HG03097 (cell line): ENCODE measurements around the gene NRTN.
"Not testable (repeated sequence)": the region's sequence is repeated elsewhere in the genome, so short reads cannot be mapped to it uniquely, and the experiment has no call there.

ENCODE experiments used
- ATAC-seq: cut with Tn5 transposase; IDR thresholded peaks from one replicate; pipeline ENCODE4 v1.9.1; 2021; ENCODE audit not compliant: unreplicated experiment, low FRiP score

NRTN gene

GRCh38 chr19:5804516-5805461, at the start of gene NRTN:
Gene NRTN (plus strand): TSS chr19:5805067. CDS start chr19:5824166, 19,099 bp downstream.
- ATAC-seq, result no peak

GRCh38 chr19:5762608-5763217, 42.2 kb upstream of the NRTN start:
- no peak for ATAC-seq

- no peak for ATAC-seq
These were observed 39.6 kb upstream of the NRTN start for GRCh38 chr19:5765220-5765619.

- no peak for ATAC-seq
These were observed 36.9 kb upstream of the NRTN start for GRCh38 chr19:5767949-5768348.

- ATAC-seq, result no peak
These were observed 32.5 kb upstream of the NRTN start for GRCh38 chr19:5772416-5772815.

GRCh38 chr19:5773276-5773675, 31.6 kb upstream of the NRTN start:
- ATAC-seq, result no peak

GRCh38 chr19:5774921-5775320, 29.9 kb upstream of the NRTN start:
- ATAC-seq, result no peak

- no peak for ATAC-seq
These were observed 29.1 kb upstream of the NRTN start for GRCh38 chr19:5775668-5776309.

GRCh38 chr19:5778402-5778801, 26.5 kb upstream of the NRTN start:
- no peak for ATAC-seq

- ATAC-seq, result not testable (repeated sequence)
These were observed 24.0 kb upstream of the NRTN start for GRCh38 chr19:5780916-5781315.

GRCh38 chr19:5782322-5782721, 22.5 kb upstream of the NRTN start:
- ATAC-seq, result no peak

GRCh38 chr19:5782945-5783919, 21.6 kb upstream of the NRTN start:
- no peak for ATAC-seq

- no peak for ATAC-seq
These were observed 20.2 kb upstream of the NRTN start, which contains the start of gene PRR22 for GRCh38 chr19:5784581-5785147. Gene PRR22 (minus strand): TSS chr19:5784746. CDS start chr19:5784660, 86 bp downstream.

GRCh38 chr19:5785423-5785822, 19.4 kb upstream of the NRTN start:
- no peak for ATAC-seq

GRCh38 chr19:5786593-5787408, 18.1 kb upstream of the NRTN start:
- ATAC-seq, result no peak

GRCh38 chr19:5787409-5788182, 17.3 kb upstream of the NRTN start:
- no peak for ATAC-seq

- ATAC-seq, result no peak
These were observed 16.4 kb upstream of the NRTN start for GRCh38 chr19:5788422-5788821.

- ATAC-seq, result no peak
These were observed 15.5 kb upstream of the NRTN start for GRCh38 chr19:5789351-5789761.
